GM23338 (cell line): ENCODE results near the gene ANP32E. TPM values are rescaled to one million over a fixed set of nuclear protein-coding genes. Genes with fewer than 3 reads are reported as not detected.

Source experiments
- ATAC-seq: fragments of 200-7000 bp; cut with Tn5 transposase; 3 replicates; pipeline ENCODE4 v1.9.1; 2020
- DNase-seq: peaks from one replicate; pipeline ENCODE4 v3.0.0-alpha.2; 2015; ENCODE audit warnings: low spot score
- H2AFZ ChIP-seq: fragments of 200-600 bp; sonication (generic); 2 replicates; pipeline ENCODE4 v1.8.0; 2016; ENCODE audit warnings: antibody characterized with exemption, mild to moderate bottlenecking, moderate library complexity
- H3F3A ChIP-seq: fragments of 200-600 bp; sonication (generic); replicated peaks from 2 replicates; pipeline ENCODE4 v1.8.0; 2017; ENCODE audit warnings: antibody characterized with exemption, mixed run types, low read depth
- H3K27ac ChIP-seq: fragments of 200-600 bp; sonication (generic); 2 replicates; pipeline ENCODE4 v1.6.1; 2016; ENCODE audit warnings: low read depth
- H3K27me3 ChIP-seq: fragments of 200-600 bp; sonication (generic); 2 replicates; pipeline ENCODE4 v1.8.0; 2016; ENCODE audit warnings: mild to moderate bottlenecking, mixed run types, moderate library complexity; ENCODE audit not compliant: insufficient read depth
- H3K36me3 ChIP-seq: fragments of 200-600 bp; sonication (generic); 2 replicates; pipeline ENCODE4 v1.8.0; 2016; ENCODE audit warnings: mild to moderate bottlenecking; ENCODE audit not compliant: insufficient read depth
- H3K4me1 ChIP-seq: fragments of 200-600 bp; sonication (generic); 2 replicates; pipeline ENCODE4 v1.8.0; 2016; ENCODE audit warnings: mild to moderate bottlenecking, moderate library complexity; ENCODE audit not compliant: insufficient read depth
- H3K4me2 ChIP-seq: fragments of 200-600 bp; sonication (generic); 2 replicates; pipeline ENCODE4 v1.7.1; 2017; ENCODE audit warnings: mixed run types
- H3K4me3 ChIP-seq: fragments of 200-600 bp; sonication (generic); 2 replicates; pipeline ENCODE4 v1.6.1; 2016; ENCODE audit warnings: mixed run types
- H3K79me2 ChIP-seq: fragments of 200-600 bp; sonication (generic); replicated peaks from 2 replicates; pipeline ENCODE4 v1.8.0; 2017; ENCODE audit warnings: mild to moderate bottlenecking; ENCODE audit not compliant: insufficient read depth
- H3K9me2 ChIP-seq: fragments of 200-600 bp; sonication (generic); 2 replicates; pipeline ENCODE4 v1.8.0; 2017; ENCODE audit not compliant: insufficient read depth
- H4K20me1 ChIP-seq: fragments of 200-600 bp; sonication (generic); replicated peaks from 2 replicates; pipeline ENCODE4 v1.8.0; 2017; ENCODE audit warnings: mild to moderate bottlenecking; ENCODE audit not compliant: insufficient read depth
- H3K27ac Mint-ChIP-seq: 2 replicates; pipeline ENCODE4 v1.8.0; 2020; ENCODE audit warnings: inconsistent platforms, mild to moderate bottlenecking, moderate library complexity, mixed read lengths
- H3K27me3 Mint-ChIP-seq: 3 replicates; pipeline ENCODE4 v1.8.0; 2022; ENCODE audit warnings: low read depth, mild to moderate bottlenecking, moderate library complexity, mixed read lengths, inconsistent platforms; ENCODE audit not compliant: insufficient read depth, poor library complexity
- H3K36me3 Mint-ChIP-seq: 3 replicates; pipeline ENCODE4 v1.8.0; 2021; ENCODE audit warnings: low read depth, mild to moderate bottlenecking, inconsistent platforms, moderate library complexity, mixed read lengths
- H3K4me1 Mint-ChIP-seq: 3 replicates; pipeline ENCODE4 v1.8.0; 2020; ENCODE audit warnings: mild to moderate bottlenecking, inconsistent platforms, mixed read lengths
- H3K4me3 Mint-ChIP-seq: 3 replicates; pipeline ENCODE4 v1.8.0; 2021; ENCODE audit warnings: moderate library complexity, mild to moderate bottlenecking, inconsistent platforms, mixed read lengths
- H3K9me3 Mint-ChIP-seq: 3 replicates; pipeline ENCODE4 v1.8.0; 2020; ENCODE audit warnings: moderate library complexity, mild to moderate bottlenecking, inconsistent platforms, mixed read lengths
- EZH2phosphoT487 ChIP-seq: fragments of 200-600 bp; sonication (generic); IDR thresholded peaks from one replicate; pipeline ENCODE4 v1.8.1; 2018; ENCODE audit warnings: antibody characterized with exemption; ENCODE audit not compliant: unreplicated experiment
- NANOG ChIP-seq: IDR thresholded peaks from 2 replicates; pipeline ENCODE4 v1.6.1; 2016; ENCODE audit warnings: antibody characterized with exemption, borderline replicate concordance
- ZNF114 ChIP-seq: fragments of 250-450 bp; sonication (Bioruptor Pico); IDR thresholded peaks from 2 replicates; pipeline ENCODE4 v1.5.0; 2020; ENCODE audit warnings: mild to moderate bottlenecking, moderate library complexity
- polyA plus RNA-seq: library from polyadenylated mRNA; unstranded; fragments of >200 nt; fragmentation: Nextera tagmentation; extraction: Ambion mirVana; gene quantifications from 2 replicates; pipeline ENCODE4 v1.2.1, GENCODE V29; 2016
- total RNA-seq: library from RNA; depleted of rRNA; stranded (reverse); fragments of >200 nt; shearing (Covaris generic); gene quantifications from 2 replicates; pipeline ENCODE4 v1.2.3, GENCODE V29; 2014
- TF ChIP-seq, protein P1 (sequence below): fragments of 250-450 bp; sonication (Bioruptor Pico); IDR thresholded peaks from 2 replicates; pipeline ENCODE4 v1.5.0; 2020; ENCODE audit warnings: mild to moderate bottlenecking, moderate library complexity
- TF ChIP-seq, protein P2 (sequence below): IDR thresholded peaks from one replicate; pipeline ENCODE4 v1.6.1; 2018; ENCODE audit warnings: antibody characterized with exemption; ENCODE audit not compliant: unreplicated experiment

ANP32E gene
- total and polyA plus RNA-seq, 2 experiments from 2014 or later = 88.6 to 257 TPM

DNA sequence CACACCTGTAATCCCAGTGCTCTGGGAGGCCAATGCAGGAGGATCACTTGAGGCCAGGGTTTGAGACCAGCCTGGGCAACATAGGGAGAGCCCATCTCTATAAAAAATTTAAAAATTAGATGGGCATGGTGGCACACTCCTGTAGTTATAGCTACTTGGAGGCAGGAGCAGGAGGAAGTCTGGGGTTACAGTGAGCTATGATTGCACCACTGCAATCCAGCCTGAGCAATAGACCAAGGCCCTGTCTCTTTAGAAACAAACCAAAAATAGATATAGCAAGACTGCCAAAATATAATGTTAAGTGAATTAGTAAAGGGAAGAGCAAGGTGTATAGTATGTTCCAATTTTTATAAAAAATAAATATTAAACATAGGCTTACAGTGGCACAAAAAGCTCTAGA is 57.4 kb downstream of the ANP32E start:
- ATAC-seq (no peak), DNase-seq (no peak)
- Histone ChIP-seq H3K4me2 (no peak overlapping the region), H3K79me2 (no peaks in the 10 kb centered on the region), H4K20me1 (no peaks in the 10 kb centered on the region), H3K4me1 (no peaks in the 10 kb centered on the region), H3K27ac (no peak overlapping the region), H3K9me2 (no peaks in the 10 kb centered on the region), H3K27me3 (no peaks in the 10 kb centered on the region), H3K36me3 (no peaks in the 10 kb centered on the region), H2AFZ (no peak overlapping the region), H3K4me3 (no peak overlapping the region), H3F3A (no peaks in the 10 kb centered on the region)
- Mint-ChIP-seq H3K9me3 (no peaks in the 10 kb centered on the region), H3K4me1 (no peaks in the 10 kb centered on the region), H3K27ac (no peak overlapping the region), H3K36me3 (no peaks in the 10 kb centered on the region), H3K27me3 (peaks cover 2% of the 10 kb centered on the region), H3K4me3 (no peak overlapping the region)
- TF ChIP-seq, protein P1, sequence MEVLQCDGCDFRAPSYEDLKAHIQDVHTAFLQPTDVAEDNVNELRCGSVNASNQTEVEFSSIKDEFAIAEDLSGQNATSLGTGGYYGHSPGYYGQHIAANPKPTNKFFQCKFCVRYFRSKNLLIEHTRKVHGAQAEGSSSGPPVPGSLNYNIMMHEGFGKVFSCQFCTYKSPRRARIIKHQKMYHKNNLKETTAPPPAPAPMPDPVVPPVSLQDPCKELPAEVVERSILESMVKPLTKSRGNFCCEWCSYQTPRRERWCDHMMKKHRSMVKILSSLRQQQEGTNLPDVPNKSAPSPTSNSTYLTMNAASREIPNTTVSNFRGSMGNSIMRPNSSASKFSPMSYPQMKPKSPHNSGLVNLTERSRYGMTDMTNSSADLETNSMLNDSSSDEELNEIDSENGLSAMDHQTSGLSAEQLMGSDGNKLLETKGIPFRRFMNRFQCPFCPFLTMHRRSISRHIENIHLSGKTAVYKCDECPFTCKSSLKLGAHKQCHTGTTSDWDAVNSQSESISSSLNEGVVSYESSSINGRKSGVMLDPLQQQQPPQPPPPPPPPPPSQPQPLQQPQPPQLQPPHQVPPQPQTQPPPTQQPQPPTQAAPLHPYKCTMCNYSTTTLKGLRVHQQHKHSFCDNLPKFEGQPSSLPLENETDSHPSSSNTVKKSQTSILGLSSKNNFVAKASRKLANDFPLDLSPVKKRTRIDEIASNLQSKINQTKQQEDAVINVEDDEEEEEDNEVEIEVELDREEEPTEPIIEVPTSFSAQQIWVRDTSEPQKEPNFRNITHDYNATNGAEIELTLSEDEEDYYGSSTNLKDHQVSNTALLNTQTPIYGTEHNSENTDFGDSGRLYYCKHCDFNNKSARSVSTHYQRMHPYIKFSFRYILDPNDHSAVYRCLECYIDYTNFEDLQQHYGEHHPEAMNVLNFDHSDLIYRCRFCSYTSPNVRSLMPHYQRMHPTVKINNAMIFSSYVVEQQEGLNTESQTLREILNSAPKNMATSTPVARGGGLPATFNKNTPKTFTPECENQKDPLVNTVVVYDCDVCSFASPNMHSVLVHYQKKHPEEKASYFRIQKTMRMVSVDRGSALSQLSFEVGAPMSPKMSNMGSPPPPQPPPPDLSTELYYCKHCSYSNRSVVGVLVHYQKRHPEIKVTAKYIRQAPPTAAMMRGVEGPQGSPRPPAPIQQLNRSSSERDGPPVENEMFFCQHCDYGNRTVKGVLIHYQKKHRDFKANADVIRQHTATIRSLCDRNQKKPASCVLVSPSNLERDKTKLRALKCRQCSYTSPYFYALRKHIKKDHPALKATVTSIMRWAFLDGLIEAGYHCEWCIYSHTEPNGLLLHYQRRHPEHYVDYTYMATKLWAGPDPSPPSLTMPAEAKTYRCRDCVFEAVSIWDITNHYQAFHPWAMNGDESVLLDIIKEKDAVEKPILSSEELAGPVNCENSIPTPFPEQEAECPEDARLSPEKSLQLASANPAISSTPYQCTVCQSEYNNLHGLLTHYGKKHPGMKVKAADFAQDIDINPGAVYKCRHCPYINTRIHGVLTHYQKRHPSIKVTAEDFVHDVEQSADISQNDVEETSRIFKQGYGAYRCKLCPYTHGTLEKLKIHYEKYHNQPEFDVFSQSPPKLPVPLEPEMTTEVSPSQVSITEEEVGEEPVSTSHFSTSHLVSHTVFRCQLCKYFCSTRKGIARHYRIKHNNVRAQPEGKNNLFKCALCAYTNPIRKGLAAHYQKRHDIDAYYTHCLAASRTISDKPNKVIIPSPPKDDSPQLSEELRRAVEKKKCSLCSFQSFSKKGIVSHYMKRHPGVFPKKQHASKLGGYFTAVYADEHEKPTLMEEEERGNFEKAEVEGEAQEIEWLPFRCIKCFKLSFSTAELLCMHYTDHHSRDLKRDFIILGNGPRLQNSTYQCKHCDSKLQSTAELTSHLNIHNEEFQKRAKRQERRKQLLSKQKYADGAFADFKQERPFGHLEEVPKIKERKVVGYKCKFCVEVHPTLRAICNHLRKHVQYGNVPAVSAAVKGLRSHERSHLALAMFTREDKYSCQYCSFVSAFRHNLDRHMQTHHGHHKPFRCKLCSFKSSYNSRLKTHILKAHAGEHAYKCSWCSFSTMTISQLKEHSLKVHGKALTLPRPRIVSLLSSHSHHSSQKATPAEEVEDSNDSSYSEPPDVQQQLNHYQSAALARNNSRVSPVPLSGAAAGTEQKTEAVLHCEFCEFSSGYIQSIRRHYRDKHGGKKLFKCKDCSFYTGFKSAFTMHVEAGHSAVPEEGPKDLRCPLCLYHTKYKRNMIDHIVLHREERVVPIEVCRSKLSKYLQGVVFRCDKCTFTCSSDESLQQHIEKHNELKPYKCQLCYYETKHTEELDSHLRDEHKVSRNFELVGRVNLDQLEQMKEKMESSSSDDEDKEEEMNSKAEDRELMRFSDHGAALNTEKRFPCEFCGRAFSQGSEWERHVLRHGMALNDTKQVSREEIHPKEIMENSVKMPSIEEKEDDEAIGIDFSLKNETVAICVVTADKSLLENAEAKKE (CRISPR knock-in tag) = no peak
- no peak for TF ChIP-seq EZH2phosphoT487
- TF ChIP-seq, protein P2, sequence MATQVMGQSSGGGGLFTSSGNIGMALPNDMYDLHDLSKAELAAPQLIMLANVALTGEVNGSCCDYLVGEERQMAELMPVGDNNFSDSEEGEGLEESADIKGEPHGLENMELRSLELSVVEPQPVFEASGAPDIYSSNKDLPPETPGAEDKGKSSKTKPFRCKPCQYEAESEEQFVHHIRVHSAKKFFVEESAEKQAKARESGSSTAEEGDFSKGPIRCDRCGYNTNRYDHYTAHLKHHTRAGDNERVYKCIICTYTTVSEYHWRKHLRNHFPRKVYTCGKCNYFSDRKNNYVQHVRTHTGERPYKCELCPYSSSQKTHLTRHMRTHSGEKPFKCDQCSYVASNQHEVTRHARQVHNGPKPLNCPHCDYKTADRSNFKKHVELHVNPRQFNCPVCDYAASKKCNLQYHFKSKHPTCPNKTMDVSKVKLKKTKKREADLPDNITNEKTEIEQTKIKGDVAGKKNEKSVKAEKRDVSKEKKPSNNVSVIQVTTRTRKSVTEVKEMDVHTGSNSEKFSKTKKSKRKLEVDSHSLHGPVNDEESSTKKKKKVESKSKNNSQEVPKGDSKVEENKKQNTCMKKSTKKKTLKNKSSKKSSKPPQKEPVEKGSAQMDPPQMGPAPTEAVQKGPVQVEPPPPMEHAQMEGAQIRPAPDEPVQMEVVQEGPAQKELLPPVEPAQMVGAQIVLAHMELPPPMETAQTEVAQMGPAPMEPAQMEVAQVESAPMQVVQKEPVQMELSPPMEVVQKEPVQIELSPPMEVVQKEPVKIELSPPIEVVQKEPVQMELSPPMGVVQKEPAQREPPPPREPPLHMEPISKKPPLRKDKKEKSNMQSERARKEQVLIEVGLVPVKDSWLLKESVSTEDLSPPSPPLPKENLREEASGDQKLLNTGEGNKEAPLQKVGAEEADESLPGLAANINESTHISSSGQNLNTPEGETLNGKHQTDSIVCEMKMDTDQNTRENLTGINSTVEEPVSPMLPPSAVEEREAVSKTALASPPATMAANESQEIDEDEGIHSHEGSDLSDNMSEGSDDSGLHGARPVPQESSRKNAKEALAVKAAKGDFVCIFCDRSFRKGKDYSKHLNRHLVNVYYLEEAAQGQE = no peak
- no peak for TF ChIP-seq ZNF114 (CRISPR knock-in tag)
- TF ChIP-seq NANOG = no peak
